HG03575 (cell line): ENCODE data around the gene SRF.

Experiments used
- ATAC-seq: cut with Tn5 transposase; IDR thresholded peaks from one replicate; pipeline ENCODE4 v1.9.1; 2021; ENCODE audit not compliant: unreplicated experiment, insufficient number of reproducible peaks, low FRiP score; ENCODE audit errors: extremely low read depth

The SRF gene

GRCh38 chr6:43229803-43230620 is 58.9 kb downstream of the SRF start:
- no peak for ATAC-seq

- ATAC-seq, result no peak
Observed at GRCh38 chr6:43231053-43231452, 60.0 kb downstream of the SRF start.
